K562 (cell line): Measurements from ENCODE around the gene TRABD2B. TPM values are rescaled to one million over a fixed set of nuclear protein-coding genes. Genes with fewer than 3 reads are reported as not detected.

Experiments used
- ATAC-seq: fragments of 200-7000 bp; cut with Tn5 transposase; 3 replicates; pipeline ENCODE4 v1.9.1; 2020; ENCODE audit warnings: moderate library complexity
- BruUV-seq: library from RNA; stranded (reverse); fragments of 400-500 nt; replicated peaks from 2 replicates; lab custom pipeline; 2021; lab: Mats Ljungman, UMichigan
- CTCF ChIA-PET: fragments of 300-600 bp; formaldehyde crosslinking; extraction: SDS; loops from one replicate; lab custom pipeline; 2021; ENCODE audit warnings: low intra/inter-chr PET ratio; lab: Yijun Ruan, JAX
- POLR2A ChIA-PET: fragments of 300-600, 350-650 bp; sonication (Branson Sonifier 250); formaldehyde crosslinking; extraction: SDS; loops from one replicate; lab custom pipeline; 2021; ENCODE audit warnings: antibody characterized with exemption, inconsistent platforms; lab: Yijun Ruan, JAX
- DNase-seq, 4 experiments: peaks; one replicate each; pipeline versions ENCODE4 v3.0.0 to v3.0.0-alpha.2; 2011 to 2018; ENCODE audit warnings: low spot score in 3 of 4, mixed read lengths in 3 of 4; ENCODE audit errors: extremely low read depth in 1 of 4
- FAIRE-seq: peaks from 2 replicates; lab custom pipeline; 2011; peaks lifted over from hg19 to GRCh38; lab: Jason Lieb, UNC
- H2AFZ ChIP-seq: 2 replicates; pipeline ENCODE4 v1.6.0; 2011; ENCODE audit warnings: low read depth, low read length, control low read depth, inconsistent platforms
- H3K27ac ChIP-seq: fragments of 200-600 bp; 3 replicates; pipeline ENCODE4 v1.8.0; 2011; ENCODE audit warnings: low read depth, mild to moderate bottlenecking, control low read depth, inconsistent platforms, low read length, moderate library complexity, mixed read lengths; ENCODE audit errors: extremely low read depth
- H3K27me3 ChIP-seq, 2 experiments: fragments of 300-600 bp in 1 of 2; 2 replicates in 1 of 2; 3 replicates in 1 of 2; pipeline versions ENCODE4 v1.6.0 to v1.8.0; 2011; ENCODE audit warnings: inconsistent platforms in 2 of 2, low read length in 2 of 2, mild to moderate bottlenecking in 1 of 2, mixed read lengths in 1 of 2, moderate library complexity in 1 of 2; ENCODE audit not compliant: control insufficient read depth in 2 of 2, insufficient read depth in 2 of 2
- H3K36me3 ChIP-seq: fragments of 300-600 bp; 3 replicates; pipeline ENCODE4 v1.8.0; 2011; ENCODE audit warnings: mild to moderate bottlenecking, low read length, inconsistent platforms; ENCODE audit not compliant: control insufficient read depth, insufficient read depth
- H3K4me1 ChIP-seq, 2 experiments: fragments of 200-600 bp in 1 of 2; replicated peaks in 1 of 2; 2 replicates in 1 of 2; 3 replicates in 1 of 2; pipeline versions ENCODE4 v1.5.1 to v1.8.0; 2011; ENCODE audit warnings: inconsistent platforms in 2 of 2, low read length in 2 of 2, mild to moderate bottlenecking in 1 of 2, mixed read lengths in 1 of 2, moderate library complexity in 1 of 2; ENCODE audit not compliant: control insufficient read depth in 2 of 2, insufficient read depth in 2 of 2
- H3K4me2 ChIP-seq: 2 replicates; pipeline ENCODE4 v1.6.1; 2011; ENCODE audit warnings: low read length, control low read depth, inconsistent platforms, mixed read lengths; ENCODE audit not compliant: insufficient read depth
- H3K4me3 ChIP-seq: fragments of 200-600 bp; sonication (generic), shearing (Covaris generic); 2 replicates; pipeline ENCODE4 v1.5.1; 2016; ENCODE audit warnings: control low read depth, inconsistent platforms
- H3K79me2 ChIP-seq: fragments of 200-600 bp; 3 replicates; pipeline ENCODE4 v1.8.0; 2011; ENCODE audit warnings: low read length, inconsistent platforms; ENCODE audit not compliant: control insufficient read depth, insufficient read depth
- H3K9ac ChIP-seq, 2 experiments: 2 replicates each; pipeline versions ENCODE4 v1.6.0 to v1.6.1; 2011; ENCODE audit warnings: low read depth in 2 of 2, low read length in 2 of 2, control low read depth in 1 of 2, inconsistent platforms in 1 of 2, mild to moderate bottlenecking in 1 of 2, mixed read lengths in 1 of 2; ENCODE audit not compliant: insufficient read depth in 1 of 2
- H3K9me1 ChIP-seq: one replicate; pipeline ENCODE4 v1.6.0; 2011; ENCODE audit warnings: inconsistent platforms, mild to moderate bottlenecking, low read length, moderate library complexity; ENCODE audit not compliant: control insufficient read depth, insufficient read depth
- H3K9me3 ChIP-seq: replicated peaks from 2 replicates; pipeline ENCODE4 v1.5.1; 2011; ENCODE audit warnings: low read depth, low read length, inconsistent platforms; ENCODE audit not compliant: control insufficient read depth, insufficient read depth
- H4K20me1 ChIP-seq: replicated peaks from 2 replicates; pipeline ENCODE4 v1.6.1; 2011; ENCODE audit warnings: low read length, inconsistent platforms, mixed read lengths; ENCODE audit not compliant: control insufficient read depth, insufficient read depth
- CAMTA2 ChIP-seq: fragments of 250-450 bp; sonication (Bioruptor Pico); conservative IDR thresholded peaks from 2 replicates; pipeline ENCODE4 v1.5.1; 2022
- CHD2 ChIP-seq: IDR thresholded peaks from 2 replicates; pipeline ENCODE4 v1.6.1; 2011; ENCODE audit warnings: low read depth, low read length
- DPF2 ChIP-seq: fragments of 450-650 bp; IDR thresholded peaks from 2 replicates; pipeline ENCODE4 v1.6.1; 2016
- ETV1 ChIP-seq: fragments of 450-650 bp; conservative IDR thresholded peaks from 2 replicates; pipeline ENCODE4 v1.6.1; 2016; ENCODE audit warnings: missing genetic modification characterization, control low read depth, low read depth, missing compliant biosample characterization
- MTA2 ChIP-seq: fragments of 450-650 bp; IDR thresholded peaks from 2 replicates; pipeline ENCODE4 v1.6.1; 2016; ENCODE audit warnings: low read depth
- NEUROD1 ChIP-seq: fragments of 150-350 bp; IDR thresholded peaks from 2 replicates; pipeline ENCODE4 v1.6.1; 2014; ENCODE audit warnings: borderline replicate concordance, low read length, low read depth; ENCODE audit not compliant: partially characterized antibody
- POLR2G ChIP-seq: fragments of 200-400 bp; formaldehyde crosslinking; IDR thresholded peaks from 2 replicates; pipeline ENCODE4 v1.6.1; 2017; ENCODE audit warnings: low read depth, mild to moderate bottlenecking, antibody characterized with exemption, low read length, moderate library complexity
- PTBP1 ChIP-seq: fragments of 200-400 bp; formaldehyde crosslinking; IDR thresholded peaks from 2 replicates; pipeline ENCODE4 v1.6.1; 2017; ENCODE audit warnings: low read depth, low read length
- RCOR1 ChIP-seq, 2 experiments: IDR thresholded peaks; 2 replicates each; pipeline ENCODE4 v1.6.1; 2012; ENCODE audit warnings: low read depth in 2 of 2, low read length in 2 of 2, borderline replicate concordance in 1 of 2, improper control_type of control experiment in 1 of 2
- SMAD2 ChIP-seq: fragments of 150-350 bp; IDR thresholded peaks from 2 replicates; pipeline ENCODE4 v1.6.1; 2014; ENCODE audit warnings: low read depth, mild to moderate bottlenecking, low read length
- TCF7L2 ChIP-seq: fragments of 150-350 bp; IDR thresholded peaks from 2 replicates; pipeline ENCODE4 v1.6.1; 2016; ENCODE audit warnings: low read depth, mild to moderate bottlenecking, low read length, moderate library complexity
- ZC3H11A ChIP-seq: IDR thresholded peaks from 2 replicates; pipeline ENCODE4 v1.6.1; 2012; ENCODE audit warnings: low read depth, low read length, improper control_type of control experiment
- ZNF445 ChIP-seq: fragments of 250-450 bp; sonication (Bioruptor Pico); IDR thresholded peaks from 2 replicates; pipeline ENCODE4 v1.4.0; 2020; ENCODE audit warnings: low read depth, mild to moderate bottlenecking, moderate library complexity
- ZNF707 ChIP-seq: fragments of 250-450 bp; sonication (Bioruptor Pico); conservative IDR thresholded peaks from 2 replicates; pipeline ENCODE4 v1.8.0; 2022; ENCODE audit warnings: inconsistent platforms, mild to moderate bottlenecking, moderate library complexity
- ZZZ3 ChIP-seq: fragments of 450-650 bp; IDR thresholded peaks from 2 replicates; pipeline ENCODE4 v1.6.1; 2016; ENCODE audit warnings: antibody characterized with exemption, mild to moderate bottlenecking, moderate library complexity
- WGBS: fragments of 100-300 bp; shearing (Covaris generic); methylation state at CpG from one replicate; pipeline ENCODE4 v1.1.6; 2016; ENCODE audit warnings: low coverage, mixed read lengths; ENCODE audit not compliant: insufficient coverage; ENCODE audit errors: missing lambda C conversion rate; 5-methylcytosine and 5-hydroxymethylcytosine counted together
- in situ Hi-C: fragments of 300-500 bp; cut with MboI; formaldehyde crosslinking; loops from 4 replicates; pipeline ENCODE4 v1.15.0; 2018; ENCODE audit warnings: inconsistent platforms, mixed read lengths
- intact Hi-C: fragments of 100-400 bp; cut with micrococcal nuclease; formaldehyde crosslinking; loops from 2 replicates; pipeline ENCODE4 v1.14.2; 2022
- polyA plus RNA-seq, 8 experiments: library from polyadenylated mRNA; depleted of rRNA in 4 of 8; stranded (reverse) in 5 of 8; unstranded in 3 of 8; fragments of >200 nt; fragmentation: Nextera tagmentation in 2 of 8; fragmentation: Illumina TruSeq in 1 of 8; extraction: Ambion mirVana in 2 of 8; extraction: Trizol in 1 of 8; gene quantifications; 2 replicates each; pipeline versions ENCODE4 v1.2.1 to v1.2.3, GENCODE V29; 2011 to 2014; ENCODE audit warnings: inconsistent platforms in 1 of 8, missing spikeins in 1 of 8
- total RNA-seq, 7 experiments: library from RNA; depleted of rRNA in 6 of 7; stranded (reverse); fragments of >200 nt in 6 of 7; fragmentation: Illumina TruSeq in 2 of 7; extraction: Trizol in 2 of 7; gene quantifications; 2 replicates each; pipeline versions ENCODE4 v1.2.1 to v1.2.3, GENCODE V29; 2011 to 2021; ENCODE audit warnings: low replicate concordance in 1 of 7
- TF ChIP-seq, protein P1 (sequence below), 2 experiments: fragments of 200-800 bp in 1 of 2; sonication (Bioruptor generic) in 1 of 2; sonication (generic) in 1 of 2; formaldehyde crosslinking in 1 of 2; IDR thresholded peaks in 1 of 2; conservative IDR thresholded peaks in 1 of 2; 2 replicates each; pipeline versions ENCODE4 v1.5.0 to v1.6.1; 2016 to 2020; ENCODE audit warnings: missing compliant biosample characterization in 1 of 2, missing genetic modification characterization in 1 of 2, missing genetic modification reagents in 1 of 2
- TF ChIP-seq, protein P2 (sequence below): fragments of 450-650 bp; formaldehyde crosslinking; IDR thresholded peaks from 2 replicates; pipeline ENCODE4 v1.4.0; 2020; ENCODE audit warnings: mild to moderate bottlenecking, mixed read lengths
- TF ChIP-seq, protein P3 (sequence below): fragments of 150-350 bp; IDR thresholded peaks from 2 replicates; pipeline ENCODE4 v1.6.1; 2014; ENCODE audit warnings: low read depth, mild to moderate bottlenecking, low read length, borderline replicate concordance

The TRABD2B gene
- total and polyA plus RNA-seq, 9 of the 15 experiments (the other 6 are each of a cell fraction or from before 2014, with no cell fraction given), result not detected

DNA sequence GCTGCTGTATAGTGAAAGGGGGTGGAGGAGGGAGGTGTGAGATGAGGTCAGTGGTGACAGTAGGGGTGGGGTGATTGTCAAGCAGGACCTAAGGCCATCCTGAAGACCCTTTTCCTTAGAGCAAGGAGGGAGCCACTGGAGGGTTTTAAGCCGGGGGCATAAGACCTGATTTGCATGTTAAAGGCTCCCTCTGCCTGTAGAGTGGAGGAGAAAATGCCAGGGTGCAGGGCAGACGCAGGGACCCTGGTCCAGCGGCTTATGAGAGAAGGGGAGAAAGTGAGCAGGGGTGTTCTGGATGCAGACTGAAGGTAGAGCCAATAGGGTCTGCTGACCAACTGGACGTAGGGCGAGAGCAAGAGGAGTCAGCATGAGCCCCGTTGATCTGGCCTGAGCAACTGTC, 154.1 kb downstream of the TRABD2B start:
- H3K4me1 ChIP-seq, result no peaks in the 10 kb centered on the region
- BruUV-seq, result no TSS peak
- FAIRE-seq, result no peak
- no peaks in the 10 kb centered on the region for H3K9me1 ChIP-seq
- no peak overlapping the region for H2AFZ ChIP-seq
- H3K4me3 ChIP-seq, result no peak overlapping the region
- no peak overlapping the region for H3K27ac ChIP-seq
- DNase-seq, result no peak
- no peaks in the 10 kb centered on the region for H3K79me2 ChIP-seq
- H3K27me3 ChIP-seq, result peaks cover 4 to 36% of the 10 kb centered on the region in 2 experiments; a peak in 3 of 5 replicates
- H3K4me2 ChIP-seq, result no peak overlapping the region
- in situ Hi-C loops (no loop called here), intact Hi-C loops (no loop called here)
- 0% methylated on average over 6 of the region's 6 CpGs for WGBS
- no peaks in the 10 kb centered on the region for H3K9me3 ChIP-seq
- ATAC-seq, result no peak
- H3K9ac ChIP-seq, result no peak overlapping the region; a peak in 1 of 4 replicates
- no peaks in the 10 kb centered on the region for H3K36me3 ChIP-seq
- H4K20me1 ChIP-seq, result no peaks in the 10 kb centered on the region
- POLR2A ChIA-PET, result interaction anchor here (0.8 kb wide), 1 partner anchor 11 kb away, joined by 3 read pairs; no protein-coding TSS in a partner anchor
- CTCF ChIA-PET, result no interaction called here
- TF ChIP-seq CAMTA2 (CRISPR knock-in tag), result no peak
- no peak for TF ChIP-seq ZZZ3
- no peak for TF ChIP-seq PTBP1
- no peak for TF ChIP-seq RCOR1 (IDR thresholded peaks at IDR 0.05; ENCODE audit: borderline replicate concordance in 1 of 2, low read depth in 2 of 2, low read length in 2 of 2)
- TF ChIP-seq MTA2, result no peak
- TF ChIP-seq CHD2, result no peak
- no peak for TF ChIP-seq ETV1 (tag)
- TF ChIP-seq, protein P1, sequence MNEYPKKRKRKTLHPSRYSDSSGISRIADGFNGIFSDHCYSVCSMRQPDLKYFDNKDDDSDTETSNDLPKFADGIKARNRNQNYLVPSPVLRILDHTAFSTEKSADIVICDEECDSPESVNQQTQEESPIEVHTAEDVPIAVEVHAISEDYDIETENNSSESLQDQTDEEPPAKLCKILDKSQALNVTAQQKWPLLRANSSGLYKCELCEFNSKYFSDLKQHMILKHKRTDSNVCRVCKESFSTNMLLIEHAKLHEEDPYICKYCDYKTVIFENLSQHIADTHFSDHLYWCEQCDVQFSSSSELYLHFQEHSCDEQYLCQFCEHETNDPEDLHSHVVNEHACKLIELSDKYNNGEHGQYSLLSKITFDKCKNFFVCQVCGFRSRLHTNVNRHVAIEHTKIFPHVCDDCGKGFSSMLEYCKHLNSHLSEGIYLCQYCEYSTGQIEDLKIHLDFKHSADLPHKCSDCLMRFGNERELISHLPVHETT (CRISPR knock-in tag; conservative IDR thresholded peaks at IDR 0.05 in 1 of 2, IDR thresholded peaks at IDR 0.05 in 1 of 2), result no peak
- TF ChIP-seq ZNF707, result no peak
- no peak for TF ChIP-seq ZC3H11A
- TF ChIP-seq, protein P2, sequence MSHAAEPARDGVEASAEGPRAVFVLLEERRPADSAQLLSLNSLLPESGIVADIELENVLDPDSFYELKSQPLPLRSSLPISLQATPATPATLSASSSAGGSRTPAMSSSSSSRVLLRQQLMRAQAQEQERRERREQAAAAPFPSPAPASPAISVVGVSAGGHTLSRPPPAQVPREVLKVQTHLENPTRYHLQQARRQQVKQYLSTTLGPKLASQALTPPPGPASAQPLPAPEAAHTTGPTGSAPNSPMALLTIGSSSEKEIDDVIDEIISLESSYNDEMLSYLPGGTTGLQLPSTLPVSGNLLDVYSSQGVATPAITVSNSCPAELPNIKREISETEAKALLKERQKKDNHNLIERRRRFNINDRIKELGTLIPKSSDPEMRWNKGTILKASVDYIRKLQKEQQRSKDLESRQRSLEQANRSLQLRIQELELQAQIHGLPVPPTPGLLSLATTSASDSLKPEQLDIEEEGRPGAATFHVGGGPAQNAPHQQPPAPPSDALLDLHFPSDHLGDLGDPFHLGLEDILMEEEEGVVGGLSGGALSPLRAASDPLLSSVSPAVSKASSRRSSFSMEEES (CRISPR knock-in tag), result no peak
- TF ChIP-seq TCF7L2, result no peak
- no peak for TF ChIP-seq DPF2
- TF ChIP-seq NEUROD1, result no peak
- TF ChIP-seq POLR2G, result no peak
- TF ChIP-seq SMAD2, result no peak
- TF ChIP-seq ZNF445 (CRISPR knock-in tag), result no peak
- TF ChIP-seq, protein P3, sequence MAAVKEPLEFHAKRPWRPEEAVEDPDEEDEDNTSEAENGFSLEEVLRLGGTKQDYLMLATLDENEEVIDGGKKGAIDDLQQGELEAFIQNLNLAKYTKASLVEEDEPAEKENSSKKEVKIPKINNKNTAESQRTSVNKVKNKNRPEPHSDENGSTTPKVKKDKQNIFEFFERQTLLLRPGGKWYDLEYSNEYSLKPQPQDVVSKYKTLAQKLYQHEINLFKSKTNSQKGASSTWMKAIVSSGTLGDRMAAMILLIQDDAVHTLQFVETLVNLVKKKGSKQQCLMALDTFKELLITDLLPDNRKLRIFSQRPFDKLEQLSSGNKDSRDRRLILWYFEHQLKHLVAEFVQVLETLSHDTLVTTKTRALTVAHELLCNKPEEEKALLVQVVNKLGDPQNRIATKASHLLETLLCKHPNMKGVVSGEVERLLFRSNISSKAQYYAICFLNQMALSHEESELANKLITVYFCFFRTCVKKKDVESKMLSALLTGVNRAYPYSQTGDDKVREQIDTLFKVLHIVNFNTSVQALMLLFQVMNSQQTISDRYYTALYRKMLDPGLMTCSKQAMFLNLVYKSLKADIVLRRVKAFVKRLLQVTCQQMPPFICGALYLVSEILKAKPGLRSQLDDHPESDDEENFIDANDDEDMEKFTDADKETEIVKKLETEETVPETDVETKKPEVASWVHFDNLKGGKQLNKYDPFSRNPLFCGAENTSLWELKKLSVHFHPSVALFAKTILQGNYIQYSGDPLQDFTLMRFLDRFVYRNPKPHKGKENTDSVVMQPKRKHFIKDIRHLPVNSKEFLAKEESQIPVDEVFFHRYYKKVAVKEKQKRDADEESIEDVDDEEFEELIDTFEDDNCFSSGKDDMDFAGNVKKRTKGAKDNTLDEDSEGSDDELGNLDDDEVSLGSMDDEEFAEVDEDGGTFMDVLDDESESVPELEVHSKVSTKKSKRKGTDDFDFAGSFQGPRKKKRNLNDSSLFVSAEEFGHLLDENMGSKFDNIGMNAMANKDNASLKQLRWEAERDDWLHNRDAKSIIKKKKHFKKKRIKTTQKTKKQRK, result no peak
